ENCODE data around the gene SPDYE4. TPM values are rescaled to one million over a fixed set of nuclear protein-coding genes. Genes with fewer than 3 reads are reported as not detected.

The SPDYE4 gene
- total RNA-seq, 1 experiment from 2014 or later: not detected

DNA sequence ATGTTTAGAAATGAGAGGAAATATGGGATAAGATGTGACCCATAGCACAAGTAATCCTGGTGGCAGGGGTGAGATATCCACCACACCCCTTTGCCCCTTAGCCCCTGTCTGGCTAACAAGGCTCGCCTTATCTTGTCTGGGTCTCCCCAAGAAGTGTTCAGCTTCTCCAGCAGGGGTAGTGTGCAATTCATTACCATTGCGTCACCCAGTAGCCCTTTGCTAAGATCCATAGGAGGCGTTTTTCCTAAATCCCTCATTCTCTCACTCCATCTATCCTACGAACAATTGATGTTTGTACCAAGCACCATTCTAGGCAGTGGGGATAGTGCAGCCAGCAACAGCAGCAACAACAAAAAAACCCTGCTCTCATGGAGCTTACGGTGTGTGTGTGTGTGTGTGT lies 44.5 kb downstream of the SPDYE4 start:
- ATAC-seq (no peak), DNase-seq (ENCODE audit: low spot score) (no peak)
- H3K4me1 Mint-ChIP-seq: no peaks in the 10 kb centered on the region
- ChIA-PET CTCF (interaction anchor here (0.7 kb wide), 1 partner anchor 889 kb away, joined by 5 read pairs; no protein-coding TSS in a partner anchor), POLR2A (no interaction called here)
- TF ChIP-seq RORB (CRISPR knock-in tag; IDR thresholded peaks at IDR 0.05): no peak
- TF ChIP-seq MXD4 (CRISPR knock-in tag; IDR thresholded peaks at IDR 0.05; ENCODE audit: borderline replicate concordance): no peak
- TF ChIP-seq ELF4 (CRISPR knock-in tag; IDR thresholded peaks at IDR 0.05; ENCODE audit: low read depth): no peak
- no peak for TF ChIP-seq ATF1 (CRISPR knock-in tag; IDR thresholded peaks at IDR 0.05)
- no peak for TF ChIP-seq OVOL2 (CRISPR knock-in tag; IDR thresholded peaks at IDR 0.05; ENCODE audit: borderline replicate concordance)
- TF ChIP-seq MYBL2 (CRISPR knock-in tag; IDR thresholded peaks at IDR 0.05): no peak
- TF ChIP-seq, protein P1, sequence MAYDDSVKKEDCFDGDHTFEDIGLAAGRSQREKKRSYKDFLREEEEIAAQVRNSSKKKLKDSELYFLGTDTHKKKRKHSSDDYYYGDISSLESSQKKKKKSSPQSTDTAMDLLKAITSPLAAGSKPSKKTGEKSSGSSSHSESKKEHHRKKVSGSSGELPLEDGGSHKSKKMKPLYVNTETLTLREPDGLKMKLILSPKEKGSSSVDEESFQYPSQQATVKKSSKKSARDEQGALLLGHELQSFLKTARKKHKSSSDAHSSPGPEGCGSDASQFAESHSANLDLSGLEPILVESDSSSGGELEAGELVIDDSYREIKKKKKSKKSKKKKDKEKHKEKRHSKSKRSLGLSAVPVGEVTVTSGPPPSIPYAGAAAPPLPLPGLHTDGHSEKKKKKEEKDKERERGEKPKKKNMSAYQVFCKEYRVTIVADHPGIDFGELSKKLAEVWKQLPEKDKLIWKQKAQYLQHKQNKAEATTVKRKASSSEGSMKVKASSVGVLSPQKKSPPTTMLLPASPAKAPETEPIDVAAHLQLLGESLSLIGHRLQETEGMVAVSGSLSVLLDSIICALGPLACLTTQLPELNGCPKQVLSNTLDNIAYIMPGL (CRISPR knock-in tag; IDR thresholded peaks at IDR 0.05): no peak
- no peak for TF ChIP-seq JUN (CRISPR knock-in tag; IDR thresholded peaks at IDR 0.05)
- TF ChIP-seq ZBTB21 (CRISPR knock-in tag; IDR thresholded peaks at IDR 0.05; ENCODE audit: borderline replicate concordance): no peak
- no peak for TF ChIP-seq PRRX2 (CRISPR knock-in tag; IDR thresholded peaks at IDR 0.05)
- TF ChIP-seq, protein P2, sequence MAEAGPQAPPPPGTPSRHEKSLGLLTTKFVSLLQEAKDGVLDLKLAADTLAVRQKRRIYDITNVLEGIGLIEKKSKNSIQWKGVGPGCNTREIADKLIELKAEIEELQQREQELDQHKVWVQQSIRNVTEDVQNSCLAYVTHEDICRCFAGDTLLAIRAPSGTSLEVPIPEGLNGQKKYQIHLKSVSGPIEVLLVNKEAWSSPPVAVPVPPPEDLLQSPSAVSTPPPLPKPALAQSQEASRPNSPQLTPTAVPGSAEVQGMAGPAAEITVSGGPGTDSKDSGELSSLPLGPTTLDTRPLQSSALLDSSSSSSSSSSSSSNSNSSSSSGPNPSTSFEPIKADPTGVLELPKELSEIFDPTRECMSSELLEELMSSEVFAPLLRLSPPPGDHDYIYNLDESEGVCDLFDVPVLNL (CRISPR knock-in tag; IDR thresholded peaks at IDR 0.05; ENCODE audit: borderline replicate concordance, low read depth): no peak
- no peak for TF ChIP-seq ZNF396 (CRISPR knock-in tag; IDR thresholded peaks at IDR 0.05; ENCODE audit: borderline replicate concordance)
- TF ChIP-seq SMAD4 (CRISPR knock-in tag; IDR thresholded peaks at IDR 0.05): no peak
- TF ChIP-seq ZNF423 (CRISPR knock-in tag; IDR thresholded peaks at IDR 0.05): no peak
- TF ChIP-seq ZNF263 (CRISPR knock-in tag; IDR thresholded peaks at IDR 0.05; ENCODE audit: low read depth): no peak
- TF ChIP-seq, protein P3, sequence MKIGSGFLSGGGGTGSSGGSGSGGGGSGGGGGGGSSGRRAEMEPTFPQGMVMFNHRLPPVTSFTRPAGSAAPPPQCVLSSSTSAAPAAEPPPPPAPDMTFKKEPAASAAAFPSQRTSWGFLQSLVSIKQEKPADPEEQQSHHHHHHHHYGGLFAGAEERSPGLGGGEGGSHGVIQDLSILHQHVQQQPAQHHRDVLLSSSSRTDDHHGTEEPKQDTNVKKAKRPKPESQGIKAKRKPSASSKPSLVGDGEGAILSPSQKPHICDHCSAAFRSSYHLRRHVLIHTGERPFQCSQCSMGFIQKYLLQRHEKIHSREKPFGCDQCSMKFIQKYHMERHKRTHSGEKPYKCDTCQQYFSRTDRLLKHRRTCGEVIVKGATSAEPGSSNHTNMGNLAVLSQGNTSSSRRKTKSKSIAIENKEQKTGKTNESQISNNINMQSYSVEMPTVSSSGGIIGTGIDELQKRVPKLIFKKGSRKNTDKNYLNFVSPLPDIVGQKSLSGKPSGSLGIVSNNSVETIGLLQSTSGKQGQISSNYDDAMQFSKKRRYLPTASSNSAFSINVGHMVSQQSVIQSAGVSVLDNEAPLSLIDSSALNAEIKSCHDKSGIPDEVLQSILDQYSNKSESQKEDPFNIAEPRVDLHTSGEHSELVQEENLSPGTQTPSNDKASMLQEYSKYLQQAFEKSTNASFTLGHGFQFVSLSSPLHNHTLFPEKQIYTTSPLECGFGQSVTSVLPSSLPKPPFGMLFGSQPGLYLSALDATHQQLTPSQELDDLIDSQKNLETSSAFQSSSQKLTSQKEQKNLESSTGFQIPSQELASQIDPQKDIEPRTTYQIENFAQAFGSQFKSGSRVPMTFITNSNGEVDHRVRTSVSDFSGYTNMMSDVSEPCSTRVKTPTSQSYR (CRISPR knock-in tag; IDR thresholded peaks at IDR 0.05): no peak
- no peak for TF ChIP-seq FOXP1 (CRISPR knock-in tag; IDR thresholded peaks at IDR 0.05; ENCODE audit: borderline replicate concordance)
- TF ChIP-seq, protein P4, sequence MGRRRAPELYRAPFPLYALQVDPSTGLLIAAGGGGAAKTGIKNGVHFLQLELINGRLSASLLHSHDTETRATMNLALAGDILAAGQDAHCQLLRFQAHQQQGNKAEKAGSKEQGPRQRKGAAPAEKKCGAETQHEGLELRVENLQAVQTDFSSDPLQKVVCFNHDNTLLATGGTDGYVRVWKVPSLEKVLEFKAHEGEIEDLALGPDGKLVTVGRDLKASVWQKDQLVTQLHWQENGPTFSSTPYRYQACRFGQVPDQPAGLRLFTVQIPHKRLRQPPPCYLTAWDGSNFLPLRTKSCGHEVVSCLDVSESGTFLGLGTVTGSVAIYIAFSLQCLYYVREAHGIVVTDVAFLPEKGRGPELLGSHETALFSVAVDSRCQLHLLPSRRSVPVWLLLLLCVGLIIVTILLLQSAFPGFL (CRISPR knock-in tag; IDR thresholded peaks at IDR 0.05; ENCODE audit: borderline replicate concordance): no peak
- no peak overlapping the region for H3K27ac Mint-ChIP-seq
- peaks cover 16% of the 10 kb centered on the region for H3K9me3 Mint-ChIP-seq
- peaks cover 9% of the 10 kb centered on the region; the same call in 1 of the 2 replicates for H3K36me3 Mint-ChIP-seq
- H3K4me3 Mint-ChIP-seq: no peak overlapping the region
- H3K27me3 Mint-ChIP-seq (ENCODE audit: low read depth): no peaks in the 10 kb centered on the region

DNA sequence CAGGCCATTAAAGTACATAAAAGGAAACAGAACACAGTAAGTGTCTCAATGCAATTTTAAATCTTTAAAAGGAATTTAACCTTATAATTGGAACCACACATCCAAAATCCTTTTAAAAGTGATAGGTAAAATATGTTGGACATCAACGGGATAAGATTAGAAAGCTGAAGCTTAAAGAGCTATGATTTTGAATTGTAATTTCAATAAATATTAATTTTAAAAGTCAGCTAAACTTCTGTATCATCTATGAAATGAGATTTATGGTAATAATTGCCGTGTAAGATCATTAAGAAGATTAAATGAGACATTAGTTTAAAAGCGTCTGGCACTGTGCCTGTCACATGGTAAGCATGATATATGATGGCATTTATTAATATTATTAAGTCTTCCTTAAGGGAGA lies 45.0 kb downstream of the SPDYE4 start:
- Mint-ChIP-seq H3K9me3 (peaks cover 16% of the 10 kb centered on the region), H3K36me3 (peaks cover 9% of the 10 kb centered on the region; the same call in 1 of the 2 replicates), H3K27ac (no peak overlapping the region), H3K4me3 (no peak overlapping the region), H3K27me3 (ENCODE audit: low read depth) (no peaks in the 10 kb centered on the region), H3K4me1 (no peaks in the 10 kb centered on the region)
- ChIA-PET POLR2A (interaction anchor here (0.7 kb wide), 1 partner anchor 503 kb away, joined by 3 read pairs; no protein-coding TSS in a partner anchor), CTCF (no interaction called here)
- ATAC-seq (no peak), DNase-seq (ENCODE audit: low spot score) (no peak)
- no peak for TF ChIP-seq ZNF317 (CRISPR knock-in tag; IDR thresholded peaks at IDR 0.05; ENCODE audit: borderline replicate concordance, low read depth)
- TF ChIP-seq, protein P5, sequence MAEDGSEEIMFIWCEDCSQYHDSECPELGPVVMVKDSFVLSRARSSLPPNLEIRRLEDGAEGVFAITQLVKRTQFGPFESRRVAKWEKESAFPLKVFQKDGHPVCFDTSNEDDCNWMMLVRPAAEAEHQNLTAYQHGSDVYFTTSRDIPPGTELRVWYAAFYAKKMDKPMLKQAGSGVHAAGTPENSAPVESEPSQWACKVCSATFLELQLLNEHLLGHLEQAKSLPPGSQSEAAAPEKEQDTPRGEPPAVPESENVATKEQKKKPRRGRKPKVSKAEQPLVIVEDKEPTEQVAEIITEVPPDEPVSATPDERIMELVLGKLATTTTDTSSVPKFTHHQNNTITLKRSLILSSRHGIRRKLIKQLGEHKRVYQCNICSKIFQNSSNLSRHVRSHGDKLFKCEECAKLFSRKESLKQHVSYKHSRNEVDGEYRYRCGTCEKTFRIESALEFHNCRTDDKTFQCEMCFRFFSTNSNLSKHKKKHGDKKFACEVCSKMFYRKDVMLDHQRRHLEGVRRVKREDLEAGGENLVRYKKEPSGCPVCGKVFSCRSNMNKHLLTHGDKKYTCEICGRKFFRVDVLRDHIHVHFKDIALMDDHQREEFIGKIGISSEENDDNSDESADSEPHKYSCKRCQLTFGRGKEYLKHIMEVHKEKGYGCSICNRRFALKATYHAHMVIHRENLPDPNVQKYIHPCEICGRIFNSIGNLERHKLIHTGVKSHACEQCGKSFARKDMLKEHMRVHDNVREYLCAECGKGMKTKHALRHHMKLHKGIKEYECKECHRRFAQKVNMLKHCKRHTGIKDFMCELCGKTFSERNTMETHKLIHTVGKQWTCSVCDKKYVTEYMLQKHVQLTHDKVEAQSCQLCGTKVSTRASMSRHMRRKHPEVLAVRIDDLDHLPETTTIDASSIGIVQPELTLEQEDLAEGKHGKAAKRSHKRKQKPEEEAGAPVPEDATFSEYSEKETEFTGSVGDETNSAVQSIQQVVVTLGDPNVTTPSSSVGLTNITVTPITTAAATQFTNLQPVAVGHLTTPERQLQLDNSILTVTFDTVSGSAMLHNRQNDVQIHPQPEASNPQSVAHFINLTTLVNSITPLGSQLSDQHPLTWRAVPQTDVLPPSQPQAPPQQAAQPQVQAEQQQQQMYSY (CRISPR knock-in tag; IDR thresholded peaks at IDR 0.05): no peak
- TF ChIP-seq TCF7 (CRISPR knock-in tag; IDR thresholded peaks at IDR 0.05; ENCODE audit: low read depth): no peak
- no peak for TF ChIP-seq EMX1 (CRISPR knock-in tag; IDR thresholded peaks at IDR 0.05)
- TF ChIP-seq, protein P6, sequence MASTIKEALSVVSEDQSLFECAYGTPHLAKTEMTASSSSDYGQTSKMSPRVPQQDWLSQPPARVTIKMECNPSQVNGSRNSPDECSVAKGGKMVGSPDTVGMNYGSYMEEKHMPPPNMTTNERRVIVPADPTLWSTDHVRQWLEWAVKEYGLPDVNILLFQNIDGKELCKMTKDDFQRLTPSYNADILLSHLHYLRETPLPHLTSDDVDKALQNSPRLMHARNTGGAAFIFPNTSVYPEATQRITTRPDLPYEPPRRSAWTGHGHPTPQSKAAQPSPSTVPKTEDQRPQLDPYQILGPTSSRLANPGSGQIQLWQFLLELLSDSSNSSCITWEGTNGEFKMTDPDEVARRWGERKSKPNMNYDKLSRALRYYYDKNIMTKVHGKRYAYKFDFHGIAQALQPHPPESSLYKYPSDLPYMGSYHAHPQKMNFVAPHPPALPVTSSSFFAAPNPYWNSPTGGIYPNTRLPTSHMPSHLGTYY (CRISPR knock-in tag; IDR thresholded peaks at IDR 0.05): no peak
- no peak for TF ChIP-seq SMAD4 (CRISPR knock-in tag; IDR thresholded peaks at IDR 0.05)
- TF ChIP-seq CREM (CRISPR knock-in tag; IDR thresholded peaks at IDR 0.05): no peak

All from WTC11 (cell line).